Measurements from ENCODE around the gene SRRM4. TPM values are rescaled to one million over a fixed set of nuclear protein-coding genes. Genes with fewer than 3 reads are reported as not detected.

Gene SRRM4
- total RNA-seq, 1 experiment from 2014 or later, result 0.02 TPM

DNA sequence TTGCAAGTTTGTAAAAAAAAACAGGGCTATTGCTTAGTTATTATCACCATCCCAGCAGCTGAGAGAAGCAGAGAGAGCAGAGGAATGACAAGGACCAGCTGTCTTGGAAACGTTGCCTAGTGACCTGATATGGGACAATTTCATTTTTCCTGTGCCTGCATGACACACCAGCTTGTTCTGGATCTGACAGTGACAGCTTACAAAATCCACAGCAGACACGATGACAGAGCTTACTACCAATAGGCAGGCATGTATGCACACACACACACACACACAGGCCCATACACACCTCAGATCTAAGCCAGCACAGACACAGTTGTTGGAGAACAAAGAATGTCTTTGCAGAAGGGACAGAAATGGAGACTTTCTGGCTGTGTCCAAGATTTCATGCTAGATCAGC is 222.8 kb downstream of the SRRM4 start (continued):
- no peak for TF ChIP-seq REST (IDR thresholded peaks at IDR 0.05; ENCODE audit: low read depth)
- TF ChIP-seq SP1 (IDR thresholded peaks at IDR 0.05; ENCODE audit: low read depth), result no peak
- no peak for TF ChIP-seq CBX3 (IDR thresholded peaks at IDR 0.05; ENCODE audit: low read depth)
- TF ChIP-seq RAD21 (IDR thresholded peaks at IDR 0.05; ENCODE audit: low read depth), result no peak
- no peak for TF ChIP-seq TCF7L2 (IDR thresholded peaks at IDR 0.05; ENCODE audit: borderline replicate concordance, extremely low read depth, insufficient read depth, insufficient read length)
- TF ChIP-seq POLR2AphosphoS5 (IDR thresholded peaks at IDR 0.05; ENCODE audit: low read depth, low read length), result no peak

GRCh38 chr12:119204671-119205285 is 223.4 kb downstream of the SRRM4 start:
- CTCF ChIA-PET, result no interaction called here
- no peak for ATAC-seq
- Histone ChIP-seq H3K36me3 (ENCODE audit: control insufficient read depth in 1 of 2, insufficient read depth in 2 of 2, low read length in 2 of 2) (no peaks in the 10 kb centered on the region), H3K9ac (ENCODE audit: low read length) (no peak overlapping the region), H3K27ac (ENCODE audit: low read depth, low read length) (no peak overlapping the region), H4K20me1 (ENCODE audit: insufficient read depth) (no peaks in the 10 kb centered on the region), H3K4me1 (ENCODE audit: control insufficient read depth in 1 of 2, insufficient read depth in 2 of 2, low read length in 2 of 2) (no peaks in the 10 kb centered on the region), H3K9me2 (ENCODE audit: insufficient read depth) (no peaks in the 10 kb centered on the region), H3K9me3 (ENCODE audit: control insufficient read depth in 1 of 2, insufficient read depth in 1 of 2, low read depth in 1 of 2, low read length in 2 of 2) (no peaks in the 10 kb centered on the region), H3K79me2 (ENCODE audit: insufficient read depth, low read length) (no peaks in the 10 kb centered on the region), H3K4me2 (ENCODE audit: low read length) (no peak overlapping the region), H3K4me3 (replicated peaks in 1 of 2; ENCODE audit: low read depth in 1 of 2, low read length in 2 of 2) (no peak overlapping the region), H3K27me3 (ENCODE audit: insufficient read depth, low read length) (no peaks in the 10 kb centered on the region), H2AFZ (ENCODE audit: low read depth, low read length, poor library complexity, severe bottlenecking) (no peak overlapping the region)
- TF ChIP-seq EGR1 (IDR thresholded peaks at IDR 0.05; ENCODE audit: low read depth), result no peak
- TF ChIP-seq YY1 (IDR thresholded peaks at IDR 0.05; ENCODE audit: extremely low read depth, insufficient replicate concordance, low read depth, low read length), result no peak
- TF ChIP-seq ZFX (IDR thresholded peaks at IDR 0.05), result no peak
- TF ChIP-seq POLR2AphosphoS5 (IDR thresholded peaks at IDR 0.05; ENCODE audit: low read depth, low read length), result no peak
- TF ChIP-seq RAD21 (IDR thresholded peaks at IDR 0.05; ENCODE audit: low read depth), result no peak
- no peak for TF ChIP-seq ZNF274 (IDR thresholded peaks at IDR 0.05; ENCODE audit: low read depth, low read length)
- no peak for TF ChIP-seq SRF (IDR thresholded peaks at IDR 0.05; ENCODE audit: low read depth)
- TF ChIP-seq ELF1 (IDR thresholded peaks at IDR 0.05; ENCODE audit: borderline replicate concordance, low read depth), result no peak
- TF ChIP-seq EZH2phosphoT487 (IDR thresholded peaks at IDR 0.05; ENCODE audit: borderline replicate concordance), result no peak
- TF ChIP-seq TCF7L2 (IDR thresholded peaks at IDR 0.05; ENCODE audit: borderline replicate concordance, extremely low read depth, insufficient read depth, insufficient read length), result no peak
- TF ChIP-seq, protein P1, sequence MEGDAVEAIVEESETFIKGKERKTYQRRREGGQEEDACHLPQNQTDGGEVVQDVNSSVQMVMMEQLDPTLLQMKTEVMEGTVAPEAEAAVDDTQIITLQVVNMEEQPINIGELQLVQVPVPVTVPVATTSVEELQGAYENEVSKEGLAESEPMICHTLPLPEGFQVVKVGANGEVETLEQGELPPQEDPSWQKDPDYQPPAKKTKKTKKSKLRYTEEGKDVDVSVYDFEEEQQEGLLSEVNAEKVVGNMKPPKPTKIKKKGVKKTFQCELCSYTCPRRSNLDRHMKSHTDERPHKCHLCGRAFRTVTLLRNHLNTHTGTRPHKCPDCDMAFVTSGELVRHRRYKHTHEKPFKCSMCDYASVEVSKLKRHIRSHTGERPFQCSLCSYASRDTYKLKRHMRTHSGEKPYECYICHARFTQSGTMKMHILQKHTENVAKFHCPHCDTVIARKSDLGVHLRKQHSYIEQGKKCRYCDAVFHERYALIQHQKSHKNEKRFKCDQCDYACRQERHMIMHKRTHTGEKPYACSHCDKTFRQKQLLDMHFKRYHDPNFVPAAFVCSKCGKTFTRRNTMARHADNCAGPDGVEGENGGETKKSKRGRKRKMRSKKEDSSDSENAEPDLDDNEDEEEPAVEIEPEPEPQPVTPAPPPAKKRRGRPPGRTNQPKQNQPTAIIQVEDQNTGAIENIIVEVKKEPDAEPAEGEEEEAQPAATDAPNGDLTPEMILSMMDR (IDR thresholded peaks at IDR 0.05 in 2 of 3, conservative IDR thresholded peaks at IDR 0.05 in 1 of 3; ENCODE audit: borderline replicate concordance in 1 of 3, insufficient read depth in 1 of 3, low read depth in 2 of 3, low read length in 2 of 3), result no peak
- TF ChIP-seq CBX3 (IDR thresholded peaks at IDR 0.05; ENCODE audit: low read depth), result no peak
- TF ChIP-seq SP1 (IDR thresholded peaks at IDR 0.05; ENCODE audit: low read depth), result no peak
- RAD21 ChIA-PET (ENCODE audit: low non-redundant PET in 1 of 2, low total read pairs in 2 of 2, uncharacterized antibody in 2 of 2, unreplicated experiment in 2 of 2), result no interaction called here
- intact Hi-C loops (cut with micrococcal nuclease), result no loop called here
- POLR2A ChIA-PET, result no interaction called here
- no TSS peak for BruUV-seq (replicated peaks)
- DNase-seq (ENCODE audit: low read depth, low spot score), result no peak

Data from HCT116 (cell line).